NB4 (cell line): Measurements from ENCODE around the gene TLE5.
"Not testable (repeated sequence)": the region's sequence is repeated elsewhere in the genome, so short reads cannot be mapped to it uniquely, and the experiment has no call there.

Experiments used
- MYC ChIP-seq: IDR thresholded peaks from 2 replicates; pipeline ENCODE4 v1.6.1; 2011; ENCODE audit warnings: low read depth, low read length
- POLR2A ChIP-seq: IDR thresholded peaks from 2 replicates; pipeline ENCODE4 v1.6.1; 2011; ENCODE audit warnings: mild to moderate bottlenecking; ENCODE audit not compliant: insufficient read length; ENCODE audit errors: extremely low read depth
- TF ChIP-seq, protein P1 (sequence below): IDR thresholded peaks from one replicate; pipeline ENCODE4 v1.5.1; 2012; ENCODE audit warnings: low read depth, low read length
- TF ChIP-seq, protein P2 (sequence below): IDR thresholded peaks from 2 replicates; pipeline ENCODE4 v1.6.1; 2011; ENCODE audit warnings: low read depth, low read length

DNA sequence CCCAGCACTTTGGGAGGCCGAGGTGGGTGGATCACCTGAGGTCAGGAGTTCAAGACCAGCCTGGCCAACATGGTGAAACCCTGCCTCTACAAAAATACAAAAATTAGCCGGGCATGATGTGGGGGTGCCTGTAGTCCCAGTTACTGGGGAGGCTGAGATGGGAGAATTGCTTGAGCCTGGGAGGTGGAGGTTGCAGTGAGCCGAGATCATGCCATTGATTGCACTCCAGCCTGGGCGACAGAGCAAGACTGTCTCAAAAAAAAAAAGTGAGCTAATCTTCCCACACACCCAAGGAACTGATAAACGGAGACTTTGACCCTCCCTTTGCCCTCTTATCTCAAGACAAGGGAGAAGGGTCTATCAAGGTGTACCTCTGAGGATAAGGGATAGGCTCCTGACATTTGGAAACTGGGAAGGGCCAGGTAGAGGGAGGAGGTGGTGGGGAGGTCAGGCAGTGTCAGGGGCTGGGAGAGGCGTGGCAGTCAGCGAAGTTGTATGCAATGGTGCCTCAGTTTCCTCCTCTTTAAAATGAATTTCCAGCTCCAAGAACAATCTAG is 27.1 kb upstream of the TLE5 start:
- not testable (repeated sequence) for TF ChIP-seq POLR2A, MYC
- TF ChIP-seq, protein P1, sequence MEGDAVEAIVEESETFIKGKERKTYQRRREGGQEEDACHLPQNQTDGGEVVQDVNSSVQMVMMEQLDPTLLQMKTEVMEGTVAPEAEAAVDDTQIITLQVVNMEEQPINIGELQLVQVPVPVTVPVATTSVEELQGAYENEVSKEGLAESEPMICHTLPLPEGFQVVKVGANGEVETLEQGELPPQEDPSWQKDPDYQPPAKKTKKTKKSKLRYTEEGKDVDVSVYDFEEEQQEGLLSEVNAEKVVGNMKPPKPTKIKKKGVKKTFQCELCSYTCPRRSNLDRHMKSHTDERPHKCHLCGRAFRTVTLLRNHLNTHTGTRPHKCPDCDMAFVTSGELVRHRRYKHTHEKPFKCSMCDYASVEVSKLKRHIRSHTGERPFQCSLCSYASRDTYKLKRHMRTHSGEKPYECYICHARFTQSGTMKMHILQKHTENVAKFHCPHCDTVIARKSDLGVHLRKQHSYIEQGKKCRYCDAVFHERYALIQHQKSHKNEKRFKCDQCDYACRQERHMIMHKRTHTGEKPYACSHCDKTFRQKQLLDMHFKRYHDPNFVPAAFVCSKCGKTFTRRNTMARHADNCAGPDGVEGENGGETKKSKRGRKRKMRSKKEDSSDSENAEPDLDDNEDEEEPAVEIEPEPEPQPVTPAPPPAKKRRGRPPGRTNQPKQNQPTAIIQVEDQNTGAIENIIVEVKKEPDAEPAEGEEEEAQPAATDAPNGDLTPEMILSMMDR, result not testable (repeated sequence)
- TF ChIP-seq, protein P2, sequence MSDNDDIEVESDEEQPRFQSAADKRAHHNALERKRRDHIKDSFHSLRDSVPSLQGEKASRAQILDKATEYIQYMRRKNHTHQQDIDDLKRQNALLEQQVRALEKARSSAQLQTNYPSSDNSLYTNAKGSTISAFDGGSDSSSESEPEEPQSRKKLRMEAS, result not testable (repeated sequence)
